Mammary epithelial cell (primary cell): Measurements from ENCODE around the gene SBNO2.

Source experiments
- EZH2 ChIP-seq: IDR thresholded peaks from 2 replicates; pipeline ENCODE4 v1.6.1; 2012; ENCODE audit warnings: low read length, inconsistent platforms, borderline replicate concordance
- TF ChIP-seq, protein P1 (sequence below), 2 donors: IDR thresholded peaks in 1 of 2; conservative IDR thresholded peaks in 1 of 2; 2 replicates each; pipeline ENCODE4 v1.5.1; 2011 to 2012; ENCODE audit warnings: inconsistent platforms in 2 of 2, low read length in 2 of 2, mild to moderate bottlenecking in 2 of 2, control low read depth in 1 of 2, low read depth in 1 of 2; ENCODE audit not compliant: insufficient read depth in 1 of 2; ENCODE audit errors: extremely low read depth in 1 of 2

DNA sequence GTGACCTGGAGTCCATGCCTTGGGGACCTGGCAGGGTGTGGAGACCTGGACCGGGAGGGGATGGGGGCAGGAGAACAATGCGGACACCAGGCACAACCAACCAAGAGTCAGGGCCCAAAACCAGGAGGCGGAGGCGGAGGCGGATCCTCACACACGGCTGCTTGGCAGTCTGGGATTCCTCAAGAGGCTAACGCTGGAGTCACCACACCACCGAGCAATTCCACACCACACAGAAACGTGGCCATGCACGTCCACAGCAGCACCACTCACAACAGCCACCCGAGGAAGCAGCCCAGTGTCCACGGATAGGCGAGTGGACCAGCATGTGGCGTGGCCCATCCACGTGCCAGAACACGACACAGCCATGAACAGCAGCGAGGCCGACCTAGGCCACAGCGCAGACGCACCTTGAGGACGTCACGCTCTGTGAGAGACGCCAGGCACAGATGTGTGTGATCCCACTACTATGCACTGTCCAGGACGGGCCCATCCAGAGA is 17.7 kb downstream of the SBNO2 start:
- TF ChIP-seq, protein P1, sequence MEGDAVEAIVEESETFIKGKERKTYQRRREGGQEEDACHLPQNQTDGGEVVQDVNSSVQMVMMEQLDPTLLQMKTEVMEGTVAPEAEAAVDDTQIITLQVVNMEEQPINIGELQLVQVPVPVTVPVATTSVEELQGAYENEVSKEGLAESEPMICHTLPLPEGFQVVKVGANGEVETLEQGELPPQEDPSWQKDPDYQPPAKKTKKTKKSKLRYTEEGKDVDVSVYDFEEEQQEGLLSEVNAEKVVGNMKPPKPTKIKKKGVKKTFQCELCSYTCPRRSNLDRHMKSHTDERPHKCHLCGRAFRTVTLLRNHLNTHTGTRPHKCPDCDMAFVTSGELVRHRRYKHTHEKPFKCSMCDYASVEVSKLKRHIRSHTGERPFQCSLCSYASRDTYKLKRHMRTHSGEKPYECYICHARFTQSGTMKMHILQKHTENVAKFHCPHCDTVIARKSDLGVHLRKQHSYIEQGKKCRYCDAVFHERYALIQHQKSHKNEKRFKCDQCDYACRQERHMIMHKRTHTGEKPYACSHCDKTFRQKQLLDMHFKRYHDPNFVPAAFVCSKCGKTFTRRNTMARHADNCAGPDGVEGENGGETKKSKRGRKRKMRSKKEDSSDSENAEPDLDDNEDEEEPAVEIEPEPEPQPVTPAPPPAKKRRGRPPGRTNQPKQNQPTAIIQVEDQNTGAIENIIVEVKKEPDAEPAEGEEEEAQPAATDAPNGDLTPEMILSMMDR (conservative IDR thresholded peaks at IDR 0.05 in 1 of 2, IDR thresholded peaks at IDR 0.05 in 1 of 2; ENCODE audit: extremely low read depth in 1 of 2, insufficient read depth in 1 of 2, low read depth in 1 of 2, low read length in 2 of 2), result no peak
- TF ChIP-seq EZH2, result no peak
